Measurements from ENCODE around the gene E2F1.

E2F1 gene

DNA sequence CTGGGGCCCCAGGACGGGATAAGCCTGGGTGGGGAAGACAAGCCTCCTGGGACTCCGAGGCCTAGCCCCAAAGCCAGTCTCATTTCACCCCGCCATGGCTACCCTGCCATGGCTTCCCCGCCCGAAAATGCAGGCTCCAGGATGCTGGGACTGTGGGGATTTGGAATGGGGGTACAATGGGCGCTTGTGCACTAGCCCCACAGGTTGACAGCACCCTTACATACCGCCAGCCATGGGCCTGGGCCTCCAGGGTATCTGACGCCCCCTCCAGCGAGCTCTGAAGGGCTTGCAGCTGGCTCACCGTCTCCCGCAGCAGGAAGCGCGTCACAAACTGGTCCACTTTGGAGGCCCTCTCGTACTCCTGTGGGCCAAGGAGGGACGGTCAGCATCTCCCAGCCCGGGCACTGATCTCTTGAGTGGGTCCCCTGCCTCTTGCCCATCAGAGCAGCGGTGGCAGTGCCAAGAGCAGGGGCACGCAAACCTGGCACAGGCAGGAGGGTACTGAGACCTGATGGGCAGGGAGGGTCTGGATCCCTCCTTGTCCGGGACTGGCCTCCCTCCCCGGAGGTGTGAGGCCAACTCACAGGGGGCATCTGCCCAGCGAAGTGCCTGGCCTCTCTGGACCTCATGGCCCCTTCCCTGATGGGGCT, 26.0 kb downstream of the E2F1 start:
- DNase-seq = no peak

DNA sequence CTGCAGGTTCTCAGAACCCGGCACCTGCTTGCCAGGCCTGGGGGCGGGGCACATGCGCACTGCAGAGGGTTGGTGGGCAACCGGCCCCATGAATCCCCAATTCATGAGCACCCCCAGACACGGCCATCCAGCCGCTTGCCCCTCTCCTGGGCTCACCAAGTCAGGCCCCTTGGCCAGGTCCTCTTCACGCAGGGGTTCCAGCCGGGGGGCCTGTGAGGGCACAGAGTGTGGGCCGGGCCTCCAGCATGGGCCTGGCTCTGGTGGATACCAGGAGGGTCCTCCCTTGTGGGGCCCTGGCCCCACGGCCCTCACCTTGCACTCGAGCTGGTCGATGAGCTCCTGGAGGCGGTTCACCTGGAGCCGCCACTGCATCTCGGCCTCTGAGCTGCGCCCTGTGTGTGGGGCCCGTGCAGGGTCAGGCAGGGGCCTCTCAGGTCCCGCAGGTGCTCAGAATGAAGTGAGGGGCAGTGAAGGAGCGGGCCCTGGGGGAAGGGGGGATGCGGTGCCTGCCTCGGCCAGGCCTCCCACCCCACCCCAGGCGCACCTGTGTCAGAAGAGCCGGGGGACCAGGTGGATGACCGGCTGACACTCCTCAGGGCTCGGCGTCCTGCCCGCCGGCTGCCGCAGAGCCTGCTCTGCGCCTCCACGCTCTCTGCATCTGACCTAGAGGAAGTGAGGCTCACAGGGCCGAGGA, 26.7 kb downstream of the E2F1 start:
- DNase-seq = no peak

DNA sequence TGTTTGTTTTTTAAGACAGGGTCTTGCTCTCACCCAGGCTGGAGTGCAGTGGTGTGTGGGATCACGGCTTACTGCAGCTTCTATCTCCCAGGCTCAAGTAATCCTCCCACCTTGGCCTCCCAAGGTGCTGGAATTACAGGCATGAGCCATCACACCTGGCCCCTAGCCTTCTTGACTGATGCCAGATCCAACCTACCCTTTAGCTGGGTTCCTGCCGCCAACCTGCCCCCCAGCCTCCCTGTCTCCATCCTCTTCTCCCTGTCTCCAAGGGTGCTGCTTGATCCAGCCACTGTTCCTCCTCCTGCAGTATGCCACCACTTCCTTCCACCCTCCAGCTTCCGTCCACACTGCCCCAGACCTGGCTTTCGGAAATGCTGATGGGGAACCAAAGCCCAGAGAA, 27.3 kb downstream of the E2F1 start:
- no peak for DNase-seq

DNA sequence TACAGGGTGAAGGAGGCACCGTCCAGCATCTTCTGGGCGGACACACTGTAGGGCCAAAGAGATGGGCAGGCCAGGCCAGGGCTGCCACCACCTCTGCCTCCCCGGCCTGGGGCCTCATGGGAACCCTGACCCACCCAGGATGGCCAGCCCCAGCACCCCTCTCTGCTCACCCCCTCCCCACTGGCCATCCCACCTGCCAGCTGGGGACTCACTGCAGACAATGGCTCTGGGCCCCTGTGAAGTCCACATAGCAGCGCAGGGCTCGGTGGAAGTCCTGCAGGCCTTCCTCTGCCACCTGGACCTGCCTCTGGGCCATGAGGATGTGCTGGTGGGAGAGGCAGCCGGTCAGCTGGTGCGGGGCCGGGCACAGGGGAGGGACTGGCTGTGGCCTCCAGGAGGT, 27.7 kb downstream of the E2F1 start:
- no peak for DNase-seq

DNA sequence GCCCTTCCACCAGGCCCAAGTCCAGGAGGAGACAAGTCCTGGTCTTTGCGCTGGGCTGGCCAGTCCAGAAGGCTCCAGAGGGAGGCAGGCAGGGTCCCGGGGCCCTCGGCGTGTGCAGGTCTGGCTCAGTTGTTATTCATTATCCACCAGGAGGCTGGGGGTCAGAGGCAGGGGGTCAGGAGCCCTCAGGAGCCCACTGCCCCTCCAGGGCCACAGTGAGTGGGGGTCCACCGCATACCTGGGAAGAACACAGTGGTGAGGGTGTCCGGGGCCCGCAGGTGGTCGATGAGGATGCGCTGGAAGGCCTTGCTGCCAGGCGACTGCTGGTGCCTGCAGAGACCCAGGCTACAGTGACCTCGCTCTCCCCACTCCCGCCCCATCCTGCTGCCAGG, 28.5 kb downstream of the E2F1 start:
- no peak for DNase-seq

DNA sequence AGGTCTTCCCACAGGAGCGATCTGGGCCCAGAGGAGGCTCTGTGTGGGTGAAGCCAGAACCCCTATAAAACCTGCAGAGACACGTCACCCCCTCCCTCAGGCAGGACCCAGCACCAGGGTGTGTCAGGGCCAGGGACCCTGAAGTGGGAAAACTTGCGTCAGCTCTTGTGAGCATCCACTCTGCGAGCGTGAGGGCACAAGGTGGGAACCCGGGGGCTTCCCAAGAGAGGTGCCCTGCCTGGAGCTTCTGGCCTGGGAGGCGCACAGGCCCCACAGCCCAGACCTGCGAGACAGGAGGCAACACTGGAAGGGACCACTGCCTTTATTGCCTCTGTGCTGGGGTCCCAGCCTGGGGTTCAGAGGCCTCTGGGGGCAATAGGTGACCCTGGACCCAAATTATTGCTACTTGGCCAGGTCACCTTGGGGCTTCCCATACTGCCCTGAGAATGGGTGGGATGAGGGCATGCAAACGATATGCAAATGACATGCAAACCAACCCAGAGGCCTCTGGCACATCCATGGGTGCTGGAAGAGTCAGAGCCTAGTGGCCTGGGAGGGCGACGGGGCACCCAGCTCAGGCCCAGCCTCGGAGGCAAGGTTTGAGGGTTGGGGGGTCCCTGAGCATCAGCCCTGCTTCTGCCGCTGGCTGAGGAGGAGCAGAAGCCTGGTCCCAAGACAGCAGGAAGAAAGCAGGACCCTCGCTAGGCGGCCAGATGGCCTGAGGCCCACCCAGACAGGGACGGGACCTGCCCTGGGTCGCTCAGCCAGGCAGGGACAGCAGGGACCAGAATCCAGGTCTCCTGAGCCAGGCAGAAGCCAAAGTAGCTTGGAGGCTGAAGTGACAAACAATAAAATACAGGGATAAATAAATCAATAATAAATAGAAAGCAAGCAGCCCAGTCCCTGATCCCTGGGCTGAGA, 29.1 kb downstream of the E2F1 start:
- DNase-seq = no peak

DNA sequence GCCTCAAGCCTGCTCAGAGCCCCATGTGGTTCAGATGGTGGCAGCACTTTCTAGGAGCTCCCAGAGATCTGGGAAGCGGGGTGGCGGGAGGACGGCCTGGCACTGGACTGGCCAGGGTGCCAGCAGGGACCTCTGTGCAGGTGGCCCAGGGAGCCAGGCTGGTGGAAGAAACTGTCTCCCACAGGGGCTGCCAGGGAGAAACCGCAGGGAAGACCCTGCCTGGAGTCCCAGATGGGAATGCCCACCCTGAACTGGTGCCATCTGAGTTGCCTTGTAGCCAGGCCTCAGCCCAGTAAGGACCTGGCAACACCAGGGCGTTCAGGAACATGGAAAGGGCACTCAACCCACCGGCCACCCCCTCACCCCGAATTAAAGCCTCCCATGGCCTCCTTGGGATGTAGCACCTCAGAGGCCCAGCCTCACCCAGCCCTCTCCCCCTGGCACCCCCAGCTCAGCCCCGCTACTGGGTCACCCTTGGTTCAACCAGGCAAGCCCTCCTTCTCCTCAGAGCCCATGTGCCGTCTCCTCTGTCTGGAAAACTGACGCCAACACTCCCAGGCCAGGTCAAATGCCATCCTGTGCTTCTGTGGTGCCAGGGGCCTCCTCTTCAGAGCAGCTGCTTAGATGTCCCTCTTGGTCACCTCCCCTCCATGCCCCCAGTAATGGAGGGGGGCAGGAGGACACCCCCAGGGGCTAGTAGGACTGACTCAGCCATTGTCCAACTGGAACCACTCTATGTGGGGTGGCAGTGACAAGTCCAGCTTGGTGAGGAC, 30.0 kb downstream of the E2F1 start:
- DNase-seq = no peak

DNA sequence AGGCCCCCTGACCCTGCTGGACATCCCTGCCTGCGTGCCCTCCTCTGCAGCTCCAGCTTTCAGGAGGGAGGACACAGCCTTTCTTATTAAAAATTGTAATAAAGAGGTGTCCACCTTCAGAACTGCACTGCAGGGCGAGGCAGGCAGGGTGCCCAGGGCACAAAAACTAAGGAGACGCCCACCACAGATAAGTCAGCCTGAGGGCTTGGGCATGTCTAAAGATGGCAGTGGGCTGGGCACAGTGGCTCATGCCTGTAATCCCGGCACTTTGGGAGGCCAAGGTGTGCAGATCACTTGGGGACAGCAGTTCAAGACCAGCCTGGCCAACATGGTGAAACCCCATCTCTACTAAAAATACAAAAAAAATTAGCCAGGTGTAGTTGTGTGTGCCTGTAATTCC, 31.0 kb downstream of the E2F1 start:
- DNase-seq = no peak

DNA sequence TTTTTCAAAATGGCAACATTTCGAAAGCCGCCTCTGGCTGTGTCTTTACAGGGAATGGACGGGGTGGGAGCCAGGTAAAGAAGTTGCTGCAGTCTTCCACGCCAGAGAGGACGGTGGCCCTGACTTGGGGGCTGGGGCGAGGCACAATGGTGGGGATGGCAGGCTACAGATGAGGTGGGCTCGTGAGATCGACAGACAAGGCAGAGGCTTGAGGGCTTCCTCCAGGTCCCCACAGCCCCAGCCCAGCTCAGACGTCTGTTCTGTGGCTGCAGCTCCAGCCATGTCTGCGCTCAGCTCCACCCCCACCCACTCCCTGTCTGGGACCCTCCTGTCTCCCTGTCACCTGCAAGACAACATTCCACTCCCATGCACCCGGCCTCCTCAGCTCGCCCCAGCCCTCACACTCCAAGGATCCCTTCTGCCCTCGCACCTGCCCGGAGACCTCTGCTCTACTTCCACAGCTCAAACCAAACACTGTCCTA, 31.5 kb downstream of the E2F1 start:
- DNase-seq = no peak

DNA sequence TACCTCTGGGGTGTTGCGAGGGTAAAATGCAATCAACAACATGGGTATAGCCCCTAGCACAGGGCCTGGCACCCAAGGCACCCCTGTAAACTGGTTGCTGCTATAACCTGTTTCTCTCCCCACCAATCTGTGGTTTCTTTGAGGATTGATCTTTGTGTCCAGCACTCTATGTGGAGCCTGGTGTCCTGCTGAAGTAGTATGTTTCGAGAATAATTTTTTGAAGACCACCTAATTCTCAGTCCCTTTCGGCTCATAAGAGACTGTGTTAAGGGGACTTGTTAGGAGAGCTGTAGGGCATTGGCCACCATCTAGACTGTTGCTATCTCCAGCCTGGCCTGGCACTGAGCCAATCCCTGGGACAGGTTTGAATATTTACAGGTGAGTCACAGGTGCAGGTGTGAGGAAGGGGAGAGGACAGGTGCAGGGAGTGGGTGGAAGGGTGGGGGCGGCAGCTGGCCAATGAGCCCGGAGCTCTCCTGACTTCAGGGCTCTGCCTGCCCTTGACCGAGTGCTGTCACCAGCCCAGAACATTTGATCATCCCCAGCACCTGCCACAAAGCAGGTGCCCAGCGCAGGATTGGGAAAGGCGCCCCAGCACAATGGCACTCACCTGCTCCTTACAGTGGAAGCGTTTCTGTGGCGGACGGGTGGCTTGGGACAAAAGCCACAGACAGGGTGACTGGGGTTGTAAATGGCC, 32.1 kb downstream of the E2F1 start:
- DNase-seq = peak in 1 of 56 donors; percentile 21

DNA sequence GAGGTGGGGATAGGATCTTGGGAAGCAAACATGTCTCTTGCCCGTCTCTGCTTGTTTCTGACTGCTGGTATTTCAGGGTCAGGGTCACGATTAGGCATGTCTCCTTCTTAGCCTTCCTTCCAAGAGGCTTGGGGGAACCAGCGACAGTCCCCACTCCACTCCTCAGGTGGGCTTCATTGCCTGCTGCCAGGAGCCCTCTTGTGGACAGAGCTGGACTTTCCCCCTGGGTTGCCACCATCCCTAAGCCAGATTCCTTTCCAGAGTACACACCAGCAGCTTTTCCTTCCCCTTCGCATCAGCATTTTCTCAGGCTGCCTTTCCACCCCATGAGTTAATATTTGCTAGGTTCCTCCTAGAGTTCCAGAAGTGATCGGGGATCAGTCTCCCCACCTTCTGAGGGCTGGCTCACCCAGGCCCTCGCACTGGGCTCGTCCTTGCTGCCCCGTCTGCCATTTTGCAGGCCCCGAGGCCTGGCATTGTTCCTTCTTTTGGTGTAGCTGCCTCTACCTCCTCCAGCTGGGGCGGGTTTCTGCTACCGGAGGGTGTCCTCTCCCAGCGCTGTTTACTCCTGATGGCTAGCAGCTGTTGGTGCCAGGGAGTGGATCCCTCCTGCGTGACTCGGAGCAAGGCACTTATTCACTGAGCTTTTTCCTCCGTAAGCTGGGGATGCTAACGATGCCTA, 32.8 kb downstream of the E2F1 start:
- peak in 43 of 56 donors; percentile 14 to 73 (median 37) for DNase-seq

DNA sequence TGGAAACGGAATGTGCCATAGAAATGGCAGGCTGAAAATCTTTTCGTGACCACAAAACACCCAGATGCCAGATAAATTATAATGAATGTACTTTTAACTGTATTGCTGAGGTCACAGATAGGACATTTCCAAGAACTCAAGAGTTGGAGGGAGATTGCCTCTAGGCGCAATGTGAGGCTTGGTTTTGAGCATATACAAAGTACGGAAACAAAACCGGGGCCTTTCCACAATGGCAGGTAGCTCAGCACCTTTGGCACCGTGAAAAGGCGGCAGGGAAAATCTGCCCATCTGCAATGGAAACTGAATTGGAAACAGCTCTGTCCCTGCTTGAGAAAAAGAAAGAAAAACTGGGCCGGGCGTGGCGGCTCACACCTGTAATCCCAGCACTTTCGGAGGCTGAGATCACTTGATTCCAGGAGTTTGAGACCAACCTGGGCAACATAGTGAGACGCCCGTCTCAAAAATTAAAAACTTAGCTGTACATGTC, 34.6 kb downstream of the E2F1 start:
- DNase-seq = no peak

DNA sequence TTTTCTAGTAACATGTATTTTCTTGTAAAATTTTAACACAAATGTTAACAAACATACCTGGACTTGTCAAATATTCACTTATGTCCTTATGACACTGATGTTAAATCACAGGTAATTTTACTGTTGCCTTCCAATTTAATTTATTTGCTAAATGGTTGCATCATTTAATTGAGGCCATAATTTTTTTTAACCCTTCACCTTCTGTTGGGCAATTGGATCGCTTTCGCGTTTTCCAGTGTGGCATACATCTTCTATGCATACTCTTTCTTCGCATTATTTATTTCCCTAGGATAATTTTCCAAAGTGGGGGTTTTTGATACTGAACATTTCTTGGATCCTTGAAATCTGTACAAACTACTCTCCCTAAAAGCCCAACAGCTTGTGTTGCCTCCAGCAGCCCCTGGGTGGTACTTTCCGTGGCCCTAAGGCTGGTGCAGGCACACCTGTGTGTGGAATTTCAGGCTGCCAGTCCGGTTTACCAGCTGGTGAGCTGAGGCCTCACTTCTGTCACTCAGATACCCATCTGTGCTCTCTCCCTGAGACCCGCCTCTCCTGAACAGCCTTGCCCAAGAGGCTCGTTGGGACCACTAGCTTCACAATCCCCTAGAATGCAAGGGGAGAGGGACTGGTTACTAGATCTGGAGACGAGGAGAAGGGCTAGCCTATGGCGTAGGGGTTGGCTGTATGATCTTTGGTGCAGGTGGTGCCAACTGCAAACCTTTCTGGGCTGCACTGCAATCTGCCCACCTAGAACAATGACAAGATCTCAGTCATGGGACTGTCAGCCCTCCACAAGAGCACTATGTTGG, 35.2 kb downstream of the E2F1 start:
- no peak for DNase-seq

DNA sequence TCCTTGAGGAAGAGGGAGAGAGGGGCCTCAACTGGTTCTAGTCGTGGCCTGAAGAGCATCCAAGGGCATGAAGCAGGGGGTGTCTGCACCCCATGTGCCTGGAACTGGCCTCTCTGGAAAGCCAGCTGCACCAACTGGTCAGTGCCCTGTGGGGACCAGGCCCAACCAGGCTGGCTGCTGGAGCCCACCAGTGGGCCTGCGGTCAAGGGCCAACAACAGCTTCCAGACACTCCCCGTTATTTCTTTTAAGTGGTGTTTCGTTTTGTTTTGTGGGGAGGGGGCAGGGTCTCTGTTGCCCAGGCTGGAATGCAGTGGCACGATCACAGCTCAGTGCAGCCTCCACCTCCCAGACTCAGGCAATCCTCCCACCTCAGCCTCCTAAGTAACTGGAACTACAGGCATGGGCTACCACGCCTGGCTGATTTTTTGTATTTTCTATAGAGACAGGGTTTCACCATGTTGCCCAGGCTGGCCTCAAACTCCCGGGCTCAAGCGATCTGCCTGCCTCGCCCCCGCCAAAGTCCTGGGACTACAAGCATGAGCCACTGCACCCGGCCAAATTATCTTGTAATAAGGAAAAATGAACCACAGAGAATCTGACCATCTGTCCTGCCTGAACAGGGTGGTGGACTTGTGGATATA, 36.0 kb downstream of the E2F1 start:
- no peak for DNase-seq

DNA sequence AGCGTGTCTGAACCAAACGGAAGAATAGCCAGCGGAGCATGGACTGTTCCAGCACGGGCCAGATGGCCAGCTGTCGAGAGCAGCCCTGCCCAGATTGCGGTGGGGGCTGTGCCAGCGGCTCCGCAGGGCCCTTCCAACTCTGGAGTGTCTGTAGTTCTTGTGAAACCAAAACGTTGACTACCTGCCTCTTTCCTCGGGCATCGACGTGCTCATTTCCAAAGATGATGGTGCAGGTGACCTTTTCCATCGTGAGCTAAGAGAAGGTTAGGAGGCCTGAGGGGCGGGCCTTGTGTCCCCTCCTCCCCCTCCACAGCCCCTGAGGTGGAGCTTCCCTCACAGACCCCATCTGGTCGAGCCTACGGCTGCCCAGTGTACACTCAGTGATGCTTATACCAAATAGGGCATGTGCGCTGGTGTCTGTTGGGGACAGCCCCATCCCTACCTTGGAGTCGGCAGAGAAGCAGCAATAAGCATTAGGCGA, 36.9 kb downstream of the E2F1 start:
- DNase-seq = peak in 34 of 56 donors; percentile 13 to 77 (median 37)

DNA sequence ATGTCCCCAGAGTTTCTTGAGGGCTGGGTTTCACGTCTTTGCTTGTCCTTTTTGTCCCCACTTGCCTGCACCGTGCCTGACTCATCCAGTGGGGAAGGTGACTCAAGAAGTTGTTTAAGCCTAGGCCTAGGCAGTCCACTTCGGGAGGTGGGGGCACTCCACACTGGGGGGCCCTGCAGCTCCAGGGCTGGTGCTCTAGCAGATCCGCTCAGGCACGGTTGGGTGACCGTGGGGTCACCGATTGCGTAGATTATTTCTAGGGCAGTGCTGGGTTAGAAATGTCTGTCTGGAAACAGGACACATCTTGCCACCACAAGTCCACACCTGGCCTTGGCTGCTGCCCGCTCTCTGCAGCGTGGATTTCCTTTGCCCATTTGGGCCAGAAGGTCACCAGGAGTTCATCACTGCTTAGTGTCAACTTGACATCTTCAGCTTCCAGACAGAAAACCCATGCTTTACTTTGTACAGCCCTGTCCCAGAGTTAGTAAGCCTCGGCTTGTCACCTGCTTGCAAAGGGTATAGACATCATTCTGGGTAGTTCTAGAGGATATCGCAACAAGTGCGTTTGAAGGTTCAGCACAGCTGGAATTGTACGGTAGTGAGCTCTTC, 37.7 kb downstream of the E2F1 start:
- no peak for DNase-seq

DNA sequence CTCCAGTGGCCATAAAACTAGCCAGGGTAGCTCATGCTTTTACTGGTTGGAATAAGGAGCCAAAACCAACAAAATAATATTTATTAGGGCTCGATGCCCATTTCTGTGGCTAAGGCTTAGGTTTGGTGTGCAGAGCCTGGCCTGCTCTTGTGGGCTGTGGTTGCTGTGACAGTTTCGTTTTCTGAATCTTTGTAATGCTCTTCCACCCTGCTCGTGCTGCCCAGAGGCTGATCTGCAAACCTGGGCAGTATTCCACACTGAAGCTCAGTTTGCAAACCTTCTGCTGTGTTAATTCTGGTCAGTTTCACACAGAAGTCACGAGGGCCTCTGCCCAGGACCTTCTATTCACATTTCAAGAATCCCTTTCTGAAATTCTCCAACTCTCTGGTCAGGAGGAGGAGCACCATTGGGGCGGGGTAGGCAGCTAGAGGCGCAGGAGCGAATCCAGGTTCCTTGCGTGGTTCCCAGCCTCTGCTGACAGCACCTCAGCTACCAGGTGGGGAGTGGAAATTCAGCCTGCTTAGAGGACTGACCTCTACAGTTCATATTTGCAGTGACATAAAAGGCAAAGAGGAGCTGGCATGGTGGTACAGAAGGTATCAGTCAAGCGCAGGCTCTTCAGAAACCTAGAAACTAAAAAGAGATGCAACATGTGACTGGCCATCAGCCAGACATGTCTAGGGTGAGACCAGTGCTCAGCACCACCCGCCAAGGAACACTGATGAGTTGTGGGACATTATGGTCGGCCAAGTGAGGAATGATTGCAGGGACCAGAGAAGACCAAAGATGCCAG, 38.4 kb downstream of the E2F1 start:
- no peak for DNase-seq

Data from nucleus accumbens (tissue), 56 donors.